HG03045 (cell line): ENCODE measurements around the gene SPANXN3.
"Not testable (repeated sequence)": the region's sequence is repeated elsewhere in the genome, so short reads cannot be mapped to it uniquely, and the experiment has no call there.

Source experiments
- ATAC-seq: cut with Tn5 transposase; IDR thresholded peaks from one replicate; pipeline ENCODE4 v1.9.1; 2021; ENCODE audit warnings: mild to moderate bottlenecking, moderate library complexity; ENCODE audit not compliant: unreplicated experiment

Gene SPANXN3, protein sequence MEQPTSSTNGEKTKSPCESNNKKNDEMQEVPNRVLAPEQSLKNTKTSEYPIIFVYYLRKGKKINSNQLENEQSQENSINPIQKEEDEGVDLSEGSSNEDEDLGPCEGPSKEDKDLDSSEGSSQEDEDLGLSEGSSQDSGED

DNA sequence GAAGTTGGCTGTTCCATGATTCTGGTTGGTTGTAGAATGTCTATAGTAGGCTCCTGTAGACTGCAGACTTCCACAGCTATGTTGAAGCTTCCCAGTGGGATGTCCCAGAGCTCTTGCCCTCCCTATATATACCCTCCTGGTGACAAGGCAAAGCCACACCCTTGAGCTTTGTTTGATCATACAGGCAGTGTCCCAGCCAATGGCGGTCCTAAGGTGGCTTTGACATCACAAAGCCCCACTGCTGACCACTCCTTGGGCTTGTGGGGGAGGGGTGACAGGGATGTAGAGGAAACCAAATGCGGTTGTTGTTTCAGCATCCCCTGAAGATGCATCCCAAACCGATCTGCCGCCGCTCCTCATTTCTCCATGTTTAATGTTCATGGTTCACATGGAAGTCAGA, at the start of gene SPANXN3:
Gene SPANXN3, minus strand, starts transcription at position 101 of the 400 bp plus-strand sequence. Its CDS starts 84 bp downstream, at position 17.
- not testable (repeated sequence) for ATAC-seq

DNA sequence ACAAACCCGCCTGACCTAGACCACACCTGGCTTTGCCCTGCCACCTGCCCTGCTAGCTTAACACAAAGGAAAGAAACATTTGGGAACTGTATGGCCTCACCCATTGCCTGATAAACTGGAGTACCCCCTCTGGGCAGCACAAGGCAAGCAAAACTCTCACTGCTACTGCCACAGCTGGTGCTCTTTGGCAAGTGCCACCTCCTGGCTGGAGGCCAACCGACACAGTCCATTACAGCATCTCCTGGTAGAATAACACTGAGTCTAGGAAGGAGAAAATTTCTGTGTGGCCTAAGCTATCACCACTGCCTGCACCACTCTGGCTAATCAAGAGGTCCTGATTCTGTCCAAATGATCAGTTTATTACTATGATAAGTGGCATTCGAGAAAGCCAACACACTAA, 18.9 kb upstream of the SPANXN3 start:
- no peak for ATAC-seq

DNA sequence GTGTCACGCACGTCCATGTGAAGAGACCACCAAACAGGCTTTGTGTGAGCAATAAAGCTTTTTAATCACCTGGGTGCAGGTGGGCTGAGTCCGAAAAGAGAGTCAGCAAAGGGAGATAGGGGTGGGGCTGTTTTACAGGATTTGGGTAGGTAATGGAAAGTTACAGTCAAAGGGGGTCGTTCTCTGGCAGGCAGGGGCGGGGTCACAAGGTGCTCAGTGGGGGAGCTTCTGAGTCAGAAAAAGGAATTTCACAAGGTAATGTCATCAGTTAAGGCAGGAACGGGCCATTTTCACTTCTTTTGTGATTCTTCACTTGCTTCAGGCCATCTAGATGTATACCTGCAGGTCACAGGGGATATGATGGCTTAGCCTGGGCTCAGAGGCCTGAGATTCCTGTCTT, 15.1 kb downstream of the SPANXN3 start:
- not testable (repeated sequence) for ATAC-seq

DNA sequence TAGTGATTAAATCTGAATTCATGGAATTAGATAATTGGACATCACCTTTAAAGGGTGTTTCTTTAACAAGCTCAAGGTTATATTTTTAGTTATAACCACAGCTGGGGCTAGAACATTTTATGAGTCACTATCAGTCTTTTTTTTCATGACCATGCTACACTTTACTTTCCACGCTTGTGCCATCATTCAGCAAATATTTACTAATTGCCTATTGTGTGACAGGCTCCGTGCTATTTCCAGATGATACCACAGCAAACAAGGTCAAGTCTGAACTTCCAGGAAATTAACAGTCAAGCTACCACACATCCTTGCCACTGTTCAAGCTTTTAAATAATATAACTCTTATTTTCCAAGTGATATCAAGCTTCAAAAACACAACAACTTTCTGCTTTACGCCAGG, 16.5 kb downstream of the SPANXN3 start:
- no peak for ATAC-seq

DNA sequence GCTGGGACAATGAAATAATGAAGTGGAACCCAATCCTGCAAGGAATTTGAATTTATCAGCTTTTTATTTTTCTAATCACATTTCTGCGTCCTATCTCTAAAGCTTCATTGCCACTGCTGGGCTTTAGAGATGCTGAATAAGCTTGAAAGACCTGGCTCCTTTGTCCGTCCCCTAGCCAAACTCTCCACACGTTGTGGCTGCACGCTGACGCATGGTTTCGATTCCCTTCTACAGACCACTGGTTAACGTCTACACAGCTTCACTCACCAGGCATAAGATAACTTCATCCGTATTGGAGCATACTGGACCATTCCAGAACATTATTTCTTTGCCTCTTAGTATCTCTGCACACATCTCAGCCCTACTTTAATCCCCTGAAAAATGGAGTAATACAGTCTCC, 31.2 kb downstream of the SPANXN3 start:
- no peak for ATAC-seq

DNA sequence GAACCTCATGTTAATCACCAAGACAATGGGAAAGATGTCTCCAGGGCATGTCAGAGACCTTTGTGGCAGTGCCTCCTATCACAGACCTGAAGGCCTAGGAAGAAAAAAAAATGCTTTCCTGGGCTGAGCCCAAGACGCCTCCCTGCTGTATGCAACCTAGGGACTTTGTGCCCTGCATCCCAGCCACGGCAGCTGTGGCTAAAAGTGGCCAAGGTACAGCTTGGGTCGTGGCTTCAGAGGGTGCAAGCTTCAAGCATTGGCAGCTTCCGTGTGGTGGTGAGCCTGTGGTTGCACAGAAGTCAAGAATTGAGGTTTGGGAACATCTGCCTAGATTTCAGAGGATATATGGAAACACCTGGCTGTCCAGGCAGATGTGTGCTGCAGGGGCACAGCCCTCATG, 40.5 kb downstream of the SPANXN3 start:
- no peak for ATAC-seq

DNA sequence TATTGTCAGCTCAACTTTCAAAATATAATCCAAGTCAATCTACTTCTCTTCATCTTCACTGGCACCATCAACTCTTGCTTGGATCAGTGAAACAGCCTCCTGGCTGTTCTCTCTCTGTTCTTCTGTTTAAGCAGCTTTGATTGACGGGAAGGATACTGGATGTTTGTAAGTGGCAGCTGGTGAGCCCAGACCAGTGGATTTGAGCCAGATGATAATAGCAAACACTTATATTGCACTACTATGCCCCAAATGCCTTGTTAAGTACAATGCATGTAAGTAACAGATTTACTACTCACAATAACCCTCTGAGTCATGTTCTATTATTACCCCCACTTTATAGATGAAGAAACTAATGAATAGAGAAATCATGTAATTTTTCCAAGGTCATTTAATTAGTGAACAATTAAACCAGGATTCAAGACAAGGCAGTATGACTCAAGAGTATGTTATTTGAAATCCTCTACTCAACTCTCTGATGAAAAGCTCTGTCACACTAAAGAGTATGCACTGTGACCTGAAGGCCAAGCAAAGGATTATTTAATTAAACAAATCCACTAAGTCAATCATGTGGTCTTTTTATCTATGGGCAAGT, 44.8 kb downstream of the SPANXN3 start:
- ATAC-seq, result no peak

DNA sequence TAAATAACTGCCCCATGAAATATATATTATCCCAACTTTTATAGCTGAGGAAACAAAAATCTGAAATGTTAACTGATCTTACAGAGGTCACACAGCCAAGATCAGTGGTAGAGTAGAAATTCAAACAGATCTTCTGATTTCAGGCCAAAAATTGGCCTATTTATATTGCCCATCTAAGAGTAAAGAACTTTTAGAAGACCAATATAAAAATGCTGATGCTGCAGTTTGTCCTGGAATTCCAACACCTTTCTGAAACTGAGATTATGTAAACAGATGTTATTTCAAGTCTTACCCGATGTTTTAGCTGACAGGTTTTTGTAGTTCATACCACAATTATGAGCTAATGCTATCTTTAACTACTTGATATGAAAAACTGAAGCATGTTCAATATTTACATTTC, 51.1 kb downstream of the SPANXN3 start:
- ATAC-seq, result no peak

DNA sequence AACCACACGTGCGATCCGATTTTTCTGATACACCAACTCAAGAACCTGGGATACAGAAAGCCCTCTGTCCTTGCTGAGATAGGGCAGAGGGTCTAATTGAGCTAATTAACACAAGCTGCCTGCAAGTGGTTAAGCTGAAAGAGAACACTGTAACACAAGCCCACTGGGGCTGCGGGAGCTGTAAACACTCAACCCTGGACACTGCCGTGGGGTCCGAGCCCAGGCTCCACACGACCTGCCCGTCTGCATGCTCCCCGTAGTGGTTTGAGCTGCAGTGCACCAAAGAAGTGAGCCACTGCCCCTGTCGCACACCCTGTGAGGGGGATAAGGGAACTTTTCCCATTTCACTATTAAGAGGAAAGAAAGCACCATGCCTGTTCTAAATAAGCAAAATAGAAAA, 54.6 kb downstream of the SPANXN3 start:
- ATAC-seq, result no peak

DNA sequence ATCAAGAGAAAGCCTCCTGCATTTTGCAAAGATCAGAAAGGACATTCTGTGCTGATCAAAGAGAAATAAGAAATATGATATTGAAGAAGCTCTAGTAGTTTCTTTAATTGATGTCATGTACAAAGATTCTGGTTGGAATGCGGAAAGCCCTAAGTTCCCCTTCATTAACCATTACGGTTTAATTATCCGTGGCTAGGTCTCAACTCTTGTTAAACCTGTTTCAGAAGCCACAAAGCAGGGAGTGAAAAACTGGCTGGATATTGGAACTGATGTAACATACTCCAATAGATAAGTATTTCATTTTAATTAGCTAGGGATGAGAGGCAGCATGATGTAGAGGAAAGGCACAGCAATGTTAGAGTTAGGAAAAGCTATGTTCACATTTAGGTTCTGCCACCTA, 55.7 kb downstream of the SPANXN3 start:
- ATAC-seq, result no peak
